Endothelial cell of hepatic sinusoid (primary cell): ENCODE data around the gene SLC66A2.

ENCODE experiments used
- in situ Hi-C: cut with HindIII; loops from 2 replicates; pipeline ENCODE4 v1.10.0; 2017; ENCODE audit warnings: low sequenced_read_pairs

The SLC66A2 gene

GRCh38 chr18:79905389-79905911, 46.0 kb downstream of the SLC66A2 start:
- in situ Hi-C loops, result loop anchor here (5.0 kb wide), 1 partner anchor 78 kb away; no protein-coding TSS in a partner anchor

DNA sequence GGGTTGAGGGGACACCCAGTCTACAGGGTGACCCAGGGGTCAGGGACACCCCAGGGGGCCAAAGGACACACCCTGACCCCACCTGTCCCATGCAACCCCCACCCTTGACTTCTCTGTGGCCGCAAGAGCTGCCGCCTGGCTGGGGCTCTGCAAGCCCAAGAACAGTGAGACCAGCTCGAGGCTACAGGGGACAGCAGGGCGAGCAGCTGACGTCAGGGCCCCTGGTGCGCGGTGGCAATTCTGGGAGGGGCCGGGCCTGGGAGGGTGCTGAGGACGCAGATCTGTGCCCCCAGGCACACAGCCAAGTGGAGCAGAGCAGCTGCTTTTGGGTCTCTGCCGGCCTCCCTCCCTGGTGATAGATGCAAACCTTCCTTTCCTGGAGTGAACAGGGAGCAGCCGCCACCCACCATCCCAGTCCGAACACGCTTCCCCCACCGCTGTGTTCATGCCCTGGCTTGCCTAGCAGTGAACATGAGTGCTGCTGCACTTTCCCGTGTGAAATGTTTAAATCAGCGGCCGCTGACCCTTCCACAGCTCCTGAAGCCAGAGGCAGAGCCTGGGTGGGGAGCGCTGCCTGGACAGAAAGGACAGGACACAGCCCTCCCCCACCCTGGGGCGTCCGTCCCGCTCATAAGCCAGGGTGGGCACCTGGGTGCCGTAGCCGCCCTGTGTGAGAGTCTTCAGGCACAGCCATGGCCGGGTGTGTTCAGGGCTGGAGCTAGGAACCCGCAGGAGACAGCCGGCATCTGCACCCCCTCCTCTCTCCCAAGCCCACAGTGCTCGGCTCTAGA, 46.9 kb downstream of the SLC66A2 start:
- in situ Hi-C loops, result loop anchor here (5.0 kb wide), 1 partner anchor 77 kb away; no protein-coding TSS in a partner anchor

DNA sequence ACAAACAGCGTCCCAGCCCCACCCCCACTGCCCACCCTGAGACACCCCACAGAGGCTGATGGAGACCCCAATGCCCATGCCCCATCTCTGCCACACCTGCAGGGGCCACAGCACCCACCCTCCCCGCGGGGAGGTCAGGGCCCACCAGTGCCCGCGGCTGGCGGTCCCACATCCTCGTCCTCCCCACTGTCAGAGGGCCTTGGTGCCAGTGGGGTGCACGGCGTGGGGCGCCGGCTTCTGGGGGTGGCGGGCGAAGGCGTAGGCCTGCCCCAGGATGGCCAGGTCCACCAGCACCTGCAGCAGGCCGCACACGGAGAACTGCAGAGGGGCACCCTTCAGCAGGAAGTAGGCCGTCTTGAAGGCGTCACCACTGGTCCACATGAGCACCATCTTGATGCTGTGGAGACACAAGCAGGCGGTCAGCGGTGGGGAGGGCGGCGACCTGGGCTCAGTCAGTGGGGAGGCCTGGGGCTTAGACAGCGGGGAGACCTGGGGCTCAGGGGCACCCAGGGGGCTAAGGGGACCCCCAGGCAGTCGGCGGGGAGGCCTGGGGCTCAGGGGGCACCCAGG, 47.6 kb downstream of the SLC66A2 start:
- in situ Hi-C loops, result no loop called here

GRCh38 chr18:79903071-79903635, 48.3 kb downstream of the SLC66A2 start:
- in situ Hi-C loops, result no loop called here

DNA sequence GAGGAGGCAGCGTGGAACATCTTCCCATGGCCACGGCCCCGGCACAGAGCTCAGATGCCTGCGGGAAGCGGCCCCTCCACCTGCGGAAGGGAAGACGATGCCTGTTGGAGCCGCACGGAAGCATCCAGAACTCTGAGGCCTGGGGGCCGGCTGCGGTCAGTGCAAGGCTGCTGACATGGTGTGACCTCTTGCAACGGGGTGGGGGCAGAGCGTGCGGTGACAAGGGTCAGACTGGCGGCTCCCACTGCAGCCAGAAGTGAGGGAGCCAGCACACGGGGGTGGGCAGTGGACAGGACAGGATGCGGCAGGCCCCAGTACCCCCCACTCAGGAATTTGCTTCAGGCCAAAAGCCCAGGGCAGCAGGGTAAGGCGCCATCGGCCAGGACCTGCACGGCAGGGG, 48.8 kb downstream of the SLC66A2 start:
- in situ Hi-C loops, result no loop called here

GRCh38 chr18:79902075-79902474, 49.4 kb downstream of the SLC66A2 start:
- in situ Hi-C loops, result no loop called here

GRCh38 chr18:79901665-79902064, 49.8 kb downstream of the SLC66A2 start:
- in situ Hi-C loops, result no loop called here

DNA sequence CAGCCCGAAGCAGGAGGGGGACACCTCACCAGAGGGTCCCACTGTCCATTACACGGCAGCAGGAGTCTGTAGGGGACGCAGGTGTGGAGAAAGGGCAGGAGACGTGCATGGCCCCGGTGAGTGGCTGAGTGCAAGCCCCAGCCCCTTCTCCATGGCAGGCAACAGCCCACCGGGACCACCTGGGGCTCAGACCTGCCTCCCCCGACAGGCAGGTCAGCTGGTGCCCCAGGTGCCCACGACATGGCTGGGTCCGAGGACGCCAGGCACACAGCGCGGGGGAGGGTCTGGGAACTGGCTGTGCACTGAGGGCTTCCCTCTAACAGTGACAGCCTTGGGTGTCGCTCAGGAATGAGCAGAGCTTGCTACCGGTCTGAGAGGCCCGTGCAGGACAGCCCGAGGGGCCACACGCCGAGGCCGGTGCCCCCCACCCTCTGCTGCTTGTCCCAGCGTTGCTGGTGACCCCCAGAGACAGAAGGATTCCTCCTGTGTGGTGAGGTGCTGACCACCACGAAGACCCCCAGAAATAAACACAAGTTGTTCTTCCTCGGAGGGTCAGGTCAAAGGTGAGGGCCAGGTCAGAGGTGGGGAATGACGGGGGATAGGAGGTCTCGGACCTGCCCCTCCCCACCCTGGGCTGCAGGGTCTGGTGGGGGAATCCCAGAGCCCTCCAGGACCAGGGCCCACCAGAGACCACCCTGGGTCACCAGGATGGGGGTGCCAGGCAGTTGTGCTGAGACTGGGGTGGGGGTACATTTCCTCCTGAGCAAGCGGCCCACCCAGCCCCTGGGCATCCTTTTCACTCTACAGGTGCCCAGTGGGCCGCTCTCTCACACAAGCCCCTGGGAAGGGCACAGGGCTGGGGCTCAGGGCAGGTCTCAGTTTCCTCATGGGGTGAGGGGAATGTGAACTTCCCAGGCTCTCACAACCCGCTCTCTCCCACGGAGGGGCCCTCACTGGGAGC, 50.6 kb downstream of the SLC66A2 start:
- in situ Hi-C loops, result no loop called here

DNA sequence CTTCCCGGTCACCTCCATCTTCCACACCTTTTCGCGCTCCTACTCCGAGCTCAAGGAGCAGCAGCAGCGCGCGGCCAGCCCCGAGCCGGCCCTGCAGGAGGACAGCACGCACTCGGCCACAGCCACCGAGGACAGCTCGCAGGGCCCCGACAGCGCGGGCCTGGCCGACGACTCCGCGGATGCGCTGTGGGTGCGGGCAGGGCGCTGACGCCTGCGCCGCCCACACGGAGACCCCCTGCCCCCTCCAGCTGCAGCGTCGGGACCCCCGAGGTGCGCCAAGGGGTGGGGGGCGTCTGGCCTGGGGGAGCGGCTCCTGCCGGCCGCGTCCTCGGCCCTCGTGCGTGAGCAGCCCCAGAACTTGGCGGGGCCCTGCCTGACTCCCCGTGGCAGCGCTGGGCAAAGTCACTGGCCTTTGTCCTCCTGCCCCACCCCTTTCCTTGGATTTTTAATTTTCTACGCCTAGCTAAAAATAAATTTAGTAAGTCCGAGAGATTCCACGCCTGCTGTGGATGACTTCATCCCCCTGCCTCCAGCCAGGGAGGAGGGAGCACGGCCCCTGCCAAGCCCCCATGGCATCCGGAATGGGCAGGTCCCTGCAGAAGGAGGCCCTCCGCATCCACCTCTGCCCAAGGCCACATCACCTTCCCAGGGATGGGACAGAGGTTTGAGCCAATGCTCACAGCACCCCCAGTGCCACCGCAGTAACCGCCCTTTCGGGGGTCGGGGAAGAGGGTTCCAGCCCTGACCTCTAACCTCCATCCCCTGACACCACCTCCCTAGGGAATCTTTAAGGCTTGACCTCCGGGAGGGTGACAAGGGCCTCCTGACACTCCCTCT, 51.6 kb downstream of the SLC66A2 start:
- in situ Hi-C loops, result no loop called here

GRCh38 chr18:79898952-79899608, 52.4 kb downstream of the SLC66A2 start:
- in situ Hi-C loops, result no loop called here

GRCh38 chr18:79897940-79898625, 53.4 kb downstream of the SLC66A2 start:
- in situ Hi-C loops, result no loop called here

DNA sequence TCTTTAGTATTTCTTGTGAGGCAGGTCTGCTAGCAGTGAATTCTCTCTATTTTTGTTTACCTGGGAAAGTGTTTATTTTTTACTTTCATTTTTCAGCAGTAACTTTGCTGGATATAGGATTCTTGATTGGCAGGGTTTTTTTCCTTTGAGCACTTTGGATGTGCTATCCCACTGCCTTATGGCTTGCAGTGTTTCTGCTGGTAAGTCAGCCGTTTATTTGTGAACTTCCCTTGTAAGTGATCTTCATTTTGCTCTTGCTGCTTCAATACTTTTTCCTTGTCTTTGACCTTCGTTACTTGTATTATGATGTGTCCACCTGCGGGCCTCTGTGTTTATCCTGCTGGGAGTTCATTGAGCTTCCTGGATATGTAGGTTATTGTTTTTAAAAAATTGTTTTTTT, 54.7 kb downstream of the SLC66A2 start:
- in situ Hi-C loops, result no loop called here

- in situ Hi-C loops, result no loop called here
Measured at GRCh38 chr18:79890674-79891073, 60.8 kb downstream of the SLC66A2 start.

GRCh38 chr18:79889569-79889968, 61.9 kb downstream of the SLC66A2 start:
- in situ Hi-C loops, result no loop called here

DNA sequence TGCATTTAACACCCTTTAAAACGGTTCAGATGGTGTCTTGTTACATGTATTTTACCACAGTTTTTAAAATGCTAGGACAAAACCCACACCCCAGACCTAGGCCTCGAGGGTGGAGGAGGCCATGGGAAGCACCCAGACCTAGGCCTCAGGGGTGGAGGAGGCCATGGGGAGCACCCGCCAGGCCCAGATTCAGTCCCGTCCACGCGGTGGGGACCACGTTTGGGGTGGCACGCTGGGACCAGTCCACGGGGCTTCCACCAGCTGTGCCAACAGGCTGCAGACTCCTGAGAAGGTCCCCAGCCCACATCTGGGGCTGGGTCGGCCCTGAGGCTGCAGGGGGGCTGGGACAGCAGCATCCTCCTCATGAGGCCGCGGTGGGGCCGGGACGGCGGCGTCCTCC, 63.4 kb downstream of the SLC66A2 start:
- in situ Hi-C loops, result no loop called here

DNA sequence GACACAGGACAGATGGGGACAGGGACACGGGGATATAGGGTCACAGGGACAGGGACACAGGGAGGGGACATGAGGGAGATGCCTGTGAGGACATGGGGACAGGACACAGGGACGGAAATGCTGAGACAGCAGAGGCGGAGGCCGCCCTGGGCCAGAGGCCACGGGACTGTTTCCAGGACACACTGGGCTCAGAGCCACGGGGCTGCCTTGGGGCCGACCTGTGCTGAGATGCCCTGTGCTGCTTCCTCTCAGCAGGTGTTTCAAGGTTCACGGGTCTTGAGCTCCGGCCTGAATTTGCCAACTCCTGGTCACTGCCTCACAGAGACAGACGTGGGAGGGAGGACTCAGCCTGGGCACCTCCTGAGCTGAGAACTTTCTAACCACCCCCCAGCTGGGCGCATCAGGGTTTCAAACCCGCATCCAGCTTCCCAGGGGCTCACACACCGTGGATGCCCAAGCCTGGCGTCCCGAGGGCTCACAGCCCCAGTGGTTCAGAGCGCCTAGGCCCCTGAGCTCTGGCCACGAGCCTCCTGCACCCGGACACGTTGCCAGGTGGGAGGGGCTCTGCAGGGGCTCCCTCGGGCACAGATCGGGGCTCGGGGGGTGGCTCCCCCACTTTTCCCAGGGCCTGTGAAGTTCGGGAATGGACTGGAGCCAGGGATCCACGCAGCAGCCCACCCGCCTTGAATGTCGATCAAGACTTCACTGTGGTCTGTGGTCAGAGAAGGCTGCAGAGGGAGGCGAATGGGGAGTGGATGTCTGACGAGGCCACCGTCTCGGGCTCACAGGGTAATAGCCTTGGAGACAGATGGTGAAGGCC, 64.1 kb downstream of the SLC66A2 start:
- in situ Hi-C loops, result no loop called here

GRCh38 chr18:79884963-79885728, 66.3 kb downstream of the SLC66A2 start:
- in situ Hi-C loops, result loop anchor here (5.0 kb wide), 1 partner anchor 42 kb away; no protein-coding TSS in a partner anchor
